CD4-positive, alpha-beta memory T cell (primary cell): Measurements from ENCODE around the gene CYTH4. TPM values are rescaled to one million over a fixed set of nuclear protein-coding genes. Genes with fewer than 3 reads are reported as not detected.
"Not testable (repeated sequence)": the region's sequence is repeated elsewhere in the genome, so short reads cannot be mapped to it uniquely, and the experiment has no call there.

Experiments
- CTCF ChIA-PET: fragments of 350-600 bp; sonication (Branson Sonifier 250); formaldehyde crosslinking; loops from one replicate; lab custom pipeline; 2021; ENCODE audit warnings: inconsistent platforms; ENCODE audit not compliant: partially characterized antibody; lab: Charles Lee
- POLR2A ChIA-PET: fragments of 350-600 bp; sonication (Branson Sonifier 250); formaldehyde crosslinking; loops from one replicate; lab custom pipeline; 2021; ENCODE audit not compliant: partially characterized antibody; lab: Charles Lee
- DNase-seq, 5 donors: peaks; one replicate each; pipeline versions ENCODE4 v3.0.0 to v3.0.0-alpha.2; 2020 to 2022; ENCODE audit warnings: mixed read lengths in 1 of 5
- H3K27ac ChIP-seq: one replicate; pipeline ENCODE4 v1.7.0; 2013; ENCODE audit warnings: low read depth, low read length
- H3K27me3 ChIP-seq: 2 replicates; pipeline ENCODE4 v1.7.0; 2013; ENCODE audit warnings: mild to moderate bottlenecking, low read length, moderate library complexity; ENCODE audit not compliant: insufficient read depth
- H3K36me3 ChIP-seq: 2 replicates; pipeline ENCODE4 v1.7.0; 2013; ENCODE audit warnings: mild to moderate bottlenecking, low read length, moderate library complexity; ENCODE audit not compliant: insufficient read depth
- H3K4me1 ChIP-seq: 2 replicates; pipeline ENCODE4 v1.7.0; 2013; ENCODE audit warnings: mild to moderate bottlenecking, low read length, moderate library complexity; ENCODE audit not compliant: insufficient read depth
- H3K4me3 ChIP-seq, 2 donors: one replicate each; pipeline ENCODE4 v1.7.0; 2013; ENCODE audit warnings: low read length in 2 of 2, mild to moderate bottlenecking in 1 of 2
- H3K9me3 ChIP-seq, 2 donors: one replicate each; pipeline ENCODE4 v1.7.0; 2013; ENCODE audit warnings: low read length in 2 of 2, control low read depth in 1 of 2; ENCODE audit not compliant: control insufficient read depth in 1 of 2
- H3K27ac Mint-ChIP-seq, 7 donors: one replicate each; pipeline ENCODE4 v1.8.0; 2020 to 2021; ENCODE audit warnings: mixed read lengths in 7 of 7, mild to moderate bottlenecking in 6 of 7, inconsistent platforms in 3 of 7, moderate library complexity in 3 of 7
- H3K27me3 Mint-ChIP-seq, 2 donors: one replicate each; pipeline ENCODE4 v1.8.0; 2020 to 2021; ENCODE audit warnings: mixed read lengths in 2 of 2
- H3K36me3 Mint-ChIP-seq, 2 donors: one replicate each; pipeline ENCODE4 v1.8.0; 2020 to 2021; ENCODE audit warnings: mixed read lengths in 2 of 2, inconsistent platforms in 1 of 2, mild to moderate bottlenecking in 1 of 2
- H3K4me1 Mint-ChIP-seq, 4 donors: one replicate each; pipeline ENCODE4 v1.8.0; 2020 to 2021; ENCODE audit warnings: mixed read lengths in 4 of 4, mild to moderate bottlenecking in 1 of 4
- H3K4me3 Mint-ChIP-seq, 8 donors: one replicate each; pipeline ENCODE4 v1.8.0; 2020 to 2021; ENCODE audit warnings: mixed read lengths in 8 of 8, mild to moderate bottlenecking in 7 of 8, moderate library complexity in 6 of 8, inconsistent platforms in 3 of 8
- H3K9me3 Mint-ChIP-seq, 8 donors: one replicate each; pipeline ENCODE4 v1.8.0; 2020 to 2021; ENCODE audit warnings: mixed read lengths in 8 of 8, mild to moderate bottlenecking in 5 of 8, inconsistent platforms in 3 of 8, moderate library complexity in 1 of 8
- intact Hi-C: fragments of 100-400 bp; cut with micrococcal nuclease; formaldehyde crosslinking; loops from one replicate; pipeline ENCODE4 v1.15.1; 2023
- polyA plus RNA-seq, 2 donors: library from polyadenylated mRNA; unstranded; fragments of 300-500 nt; fragmentation: Illumina TruSeq; gene quantifications; one replicate each; pipeline ENCODE4 v1.2.3, GENCODE V29; 2021
- total RNA-seq, 2 experiments: library from RNA; stranded (reverse); gene quantifications; one replicate each; pipeline ENCODE4 v1.2.3, GENCODE V29; 2021

CYTH4 gene
- total and polyA plus RNA-seq, 4 experiments from 2014 or later: 39.4 to 177 (median 113) TPM

DNA sequence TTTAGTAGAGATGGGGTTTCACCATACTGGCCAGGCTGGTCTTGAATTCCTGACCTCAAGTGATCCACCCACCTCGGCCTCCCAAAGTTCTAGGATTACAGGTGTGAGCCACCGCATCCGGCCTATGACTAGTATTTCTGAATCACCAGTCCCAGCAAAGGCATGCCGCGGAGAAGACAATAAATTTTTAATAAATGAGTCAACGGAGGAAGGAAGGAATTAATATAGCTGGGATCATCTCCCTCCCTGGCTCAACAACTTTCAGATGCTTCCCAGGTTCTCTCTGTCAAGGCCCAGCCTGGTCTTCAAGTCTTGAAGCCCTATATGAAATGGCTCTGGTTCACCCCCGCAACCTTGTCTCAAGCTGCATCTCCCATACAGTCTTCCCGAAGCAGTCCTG is 45.7 kb downstream of the CYTH4 start:
- H3K36me3 ChIP-seq: no peaks in the 10 kb centered on the region
- H3K27ac ChIP-seq: no peak overlapping the region
- ChIA-PET CTCF (no interaction called here), POLR2A (no interaction called here)
- DNase-seq: no peak
- peaks cover 0 to 5% (median under 1%) of the 10 kb centered on the region in 4 donors for H3K4me1 Mint-ChIP-seq
- H3K27me3 ChIP-seq: peaks cover 12% of the 10 kb centered on the region
- no peaks in the 10 kb centered on the region for H3K36me3 Mint-ChIP-seq
- intact Hi-C loops: no loop called here
- peaks cover 34 to 48% of the 10 kb centered on the region in 2 donors for H3K27me3 Mint-ChIP-seq
- H3K27ac Mint-ChIP-seq: no peak overlapping the region
- no peak overlapping the region for H3K4me3 Mint-ChIP-seq
- H3K9me3 Mint-ChIP-seq: peaks cover 0 to 3% (median 0%) of the 10 kb centered on the region in 8 donors
- no peaks in the 10 kb centered on the region for H3K4me1 ChIP-seq
- H3K9me3 ChIP-seq: no peaks in the 10 kb centered on the region
- no peak overlapping the region for H3K4me3 ChIP-seq

DNA sequence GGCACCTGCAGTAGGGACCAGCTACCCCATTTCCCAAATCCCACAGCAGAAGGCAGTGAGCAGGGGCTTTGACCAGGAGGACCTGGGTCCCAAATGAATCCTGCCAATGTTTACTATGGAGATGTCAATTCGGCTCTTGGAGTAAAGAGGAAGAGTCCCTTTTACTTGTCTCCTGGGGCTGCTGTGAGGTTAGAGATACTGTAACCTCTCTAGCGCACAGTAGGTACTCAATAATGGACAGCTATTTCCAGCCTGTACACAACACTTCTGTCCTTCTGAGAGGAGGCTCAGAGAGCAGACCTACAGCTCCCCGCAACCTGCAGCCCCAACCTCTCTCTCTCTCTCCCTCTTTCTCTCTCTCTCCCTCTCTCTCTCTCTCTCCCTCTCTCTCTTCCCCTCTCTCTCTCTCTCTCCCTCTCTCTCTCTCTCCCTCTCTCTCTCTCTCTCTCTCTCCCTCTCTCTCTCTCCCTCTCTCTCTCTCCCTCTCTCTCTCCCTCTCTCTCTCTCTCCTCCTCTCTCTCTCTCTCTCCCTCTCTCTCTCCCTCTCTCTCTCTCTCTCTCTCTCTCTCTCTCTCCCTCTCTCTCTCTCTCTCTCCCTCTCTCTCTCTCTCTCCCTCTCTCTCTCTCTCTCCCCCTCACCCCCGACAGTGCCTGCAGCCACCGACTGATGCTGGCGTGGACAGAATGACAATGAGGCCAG is 46.4 kb downstream of the CYTH4 start:
- CTCF ChIA-PET, intact Hi-C loops, H3K27ac ChIP-seq, DNase-seq, H3K9me3 ChIP-seq, H3K36me3 Mint-ChIP-seq, H3K9me3 Mint-ChIP-seq, H3K4me1 ChIP-seq, H3K36me3 ChIP-seq, H3K4me1 Mint-ChIP-seq, H3K4me3 ChIP-seq, POLR2A ChIA-PET, H3K4me3 Mint-ChIP-seq, H3K27ac Mint-ChIP-seq: not testable (repeated sequence)
- H3K27me3 Mint-ChIP-seq: peaks cover 34 to 46% of the 10 kb centered on the region in 2 donors
- H3K27me3 ChIP-seq: peaks cover 10% of the 10 kb centered on the region

DNA sequence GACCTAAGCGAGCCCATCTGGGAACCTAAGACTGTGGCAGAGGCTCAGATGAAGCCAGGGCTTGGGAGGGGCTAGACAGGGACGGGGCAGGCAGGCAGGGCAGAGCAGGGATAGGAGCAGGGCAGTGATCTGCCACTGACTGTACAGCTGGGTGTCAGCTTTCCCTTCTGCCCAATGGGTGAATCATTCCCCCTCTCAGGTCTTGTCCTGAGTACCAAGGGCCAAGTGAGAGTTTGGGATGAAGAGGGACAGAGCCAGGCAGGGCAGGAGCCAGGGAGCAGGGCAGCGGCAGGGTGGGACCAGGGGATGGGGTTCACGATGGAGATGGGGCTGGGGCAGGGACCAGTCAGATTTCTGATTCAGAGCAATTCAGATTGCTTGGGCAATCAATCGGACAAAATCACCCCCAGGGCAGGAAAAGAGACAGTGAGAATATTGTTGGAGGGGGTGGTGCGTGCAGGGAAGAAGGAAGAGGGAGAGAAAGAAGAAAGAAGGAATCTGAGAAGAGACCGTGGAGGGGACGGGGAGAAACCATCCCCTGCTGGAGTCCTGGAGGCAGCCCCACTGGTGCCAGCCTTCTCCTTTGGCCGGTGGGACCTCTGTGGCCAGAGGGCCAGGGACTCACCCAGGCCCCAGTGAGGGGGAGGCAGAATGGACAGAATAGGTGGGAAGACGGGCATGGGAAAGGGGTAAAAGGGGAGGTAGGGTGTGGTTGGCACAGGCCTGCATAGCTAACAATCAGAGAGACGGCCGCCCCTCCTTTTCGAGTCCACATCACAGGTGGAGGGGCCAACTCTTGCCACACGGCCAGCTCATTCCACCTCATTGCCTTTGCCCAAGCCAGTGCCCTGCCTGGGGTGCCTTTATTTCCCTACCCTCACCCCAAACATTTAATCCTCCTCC is 47.2 kb downstream of the CYTH4 start:
- no peak overlapping the region for H3K27ac ChIP-seq
- no peaks in the 10 kb centered on the region for H3K9me3 ChIP-seq
- CTCF ChIA-PET: no interaction called here
- H3K36me3 Mint-ChIP-seq: no peaks in the 10 kb centered on the region
- intact Hi-C loops: loop anchor here (10.0 kb wide), 1 partner anchor 55 kb away; no protein-coding TSS in a partner anchor
- H3K36me3 ChIP-seq: no peaks in the 10 kb centered on the region
- no peak for DNase-seq
- H3K9me3 Mint-ChIP-seq: peaks cover 0 to 3% (median 0%) of the 10 kb centered on the region in 8 donors
- H3K4me1 Mint-ChIP-seq: peaks cover 1 to 7% (median 4%) of the 10 kb centered on the region in 4 donors
- POLR2A ChIA-PET: no interaction called here
- H3K27ac Mint-ChIP-seq: peak overlapping the region in 1 of 7 donors; percentile 50
- peaks cover 10% of the 10 kb centered on the region for H3K27me3 ChIP-seq
- H3K4me1 ChIP-seq: peaks cover 6% of the 10 kb centered on the region
- H3K27me3 Mint-ChIP-seq: peaks cover 35 to 43% of the 10 kb centered on the region in 2 donors
- H3K4me3 Mint-ChIP-seq: no peak overlapping the region
- no peak overlapping the region for H3K4me3 ChIP-seq

DNA sequence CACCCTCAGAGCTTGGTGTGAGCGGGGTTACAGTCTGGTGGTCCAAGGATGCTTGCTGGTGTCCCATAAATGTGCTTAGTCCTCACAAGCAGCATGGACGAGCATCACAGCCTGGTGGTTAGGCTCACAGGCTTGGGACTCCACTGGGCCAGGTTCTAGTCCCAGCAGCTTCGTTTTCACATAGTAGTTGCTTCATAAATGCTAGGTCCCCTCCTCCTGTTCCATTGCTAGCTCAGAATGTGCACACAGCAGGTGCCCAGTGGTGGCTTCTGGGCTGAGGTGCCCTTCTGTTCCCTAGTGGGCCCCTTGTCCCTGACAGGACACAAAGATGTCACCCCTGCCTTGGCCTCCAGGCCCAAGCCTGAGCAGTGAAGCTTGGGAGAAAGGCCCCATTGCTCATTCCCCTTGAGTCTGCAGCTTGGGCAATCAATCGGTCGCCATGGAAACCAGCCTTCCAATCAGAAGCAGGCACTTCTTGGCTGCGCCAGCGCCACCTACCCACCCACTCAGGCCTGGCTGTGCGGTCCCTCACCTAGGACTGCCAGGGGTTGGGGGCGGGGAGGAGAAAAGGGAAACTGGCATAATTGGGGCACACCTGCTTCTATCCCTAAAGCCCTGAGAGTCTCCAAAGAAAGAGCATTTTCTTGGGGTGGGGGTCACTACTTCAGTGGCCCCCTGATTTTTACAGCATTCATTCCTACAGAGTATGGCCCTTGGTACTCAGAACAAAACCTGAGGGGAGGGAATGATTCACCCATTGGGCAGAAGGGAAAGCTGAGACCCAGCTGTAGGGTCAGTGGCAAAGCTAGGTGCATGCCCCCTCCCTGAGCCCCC is 48.1 kb downstream of the CYTH4 start:
- DNase-seq: peak in 3 of 5 donors; percentile 25 to 58 (median 28)
- ChIA-PET POLR2A (no interaction called here), CTCF (no interaction called here)
- no peak overlapping the region for H3K4me3 ChIP-seq
- Mint-ChIP-seq H3K36me3 (no peaks in the 10 kb centered on the region), H3K27ac (peak overlapping the region in 2 of 7 donors; percentile 46 to 50), H3K4me3 (no peak overlapping the region), H3K4me1 (peaks cover 3 to 15% (median 5%) of the 10 kb centered on the region in 4 donors), H3K9me3 (peaks cover 0 to 3% (median 0%) of the 10 kb centered on the region in 8 donors), H3K27me3 (peaks cover 37 to 48% of the 10 kb centered on the region in 2 donors)
- H3K4me1 ChIP-seq: peaks cover 11% of the 10 kb centered on the region
- H3K27me3 ChIP-seq: peaks cover 17% of the 10 kb centered on the region
- no peak overlapping the region for H3K27ac ChIP-seq
- intact Hi-C loops: loop anchor here (10.0 kb wide), 1 partner anchor 54 kb away; no protein-coding TSS in a partner anchor
- H3K9me3 ChIP-seq: no peaks in the 10 kb centered on the region
- H3K36me3 ChIP-seq: no peaks in the 10 kb centered on the region

- Histone ChIP-seq H3K27ac (no peak overlapping the region), H3K4me1 (peaks cover 11% of the 10 kb centered on the region), H3K9me3 (no peaks in the 10 kb centered on the region), H3K4me3 (no peak overlapping the region), H3K27me3 (peaks cover 18% of the 10 kb centered on the region), H3K36me3 (no peaks in the 10 kb centered on the region)
- Mint-ChIP-seq H3K4me1 (peaks cover 3 to 16% (median 5%) of the 10 kb centered on the region in 4 donors), H3K27ac (no peak overlapping the region), H3K27me3 (peaks cover 37 to 49% of the 10 kb centered on the region in 2 donors), H3K4me3 (no peak overlapping the region), H3K36me3 (no peaks in the 10 kb centered on the region), H3K9me3 (peaks cover 0 to 3% (median 0%) of the 10 kb centered on the region in 8 donors)
- intact Hi-C loops: loop anchor here (10.0 kb wide), 1 partner anchor 54 kb away; no protein-coding TSS in a partner anchor
- ChIA-PET POLR2A (no interaction called here), CTCF (no interaction called here)
- DNase-seq: no peak
These were observed 48.7 kb downstream of the CYTH4 start for GRCh38 chr22:37331034-37331428.

DNA sequence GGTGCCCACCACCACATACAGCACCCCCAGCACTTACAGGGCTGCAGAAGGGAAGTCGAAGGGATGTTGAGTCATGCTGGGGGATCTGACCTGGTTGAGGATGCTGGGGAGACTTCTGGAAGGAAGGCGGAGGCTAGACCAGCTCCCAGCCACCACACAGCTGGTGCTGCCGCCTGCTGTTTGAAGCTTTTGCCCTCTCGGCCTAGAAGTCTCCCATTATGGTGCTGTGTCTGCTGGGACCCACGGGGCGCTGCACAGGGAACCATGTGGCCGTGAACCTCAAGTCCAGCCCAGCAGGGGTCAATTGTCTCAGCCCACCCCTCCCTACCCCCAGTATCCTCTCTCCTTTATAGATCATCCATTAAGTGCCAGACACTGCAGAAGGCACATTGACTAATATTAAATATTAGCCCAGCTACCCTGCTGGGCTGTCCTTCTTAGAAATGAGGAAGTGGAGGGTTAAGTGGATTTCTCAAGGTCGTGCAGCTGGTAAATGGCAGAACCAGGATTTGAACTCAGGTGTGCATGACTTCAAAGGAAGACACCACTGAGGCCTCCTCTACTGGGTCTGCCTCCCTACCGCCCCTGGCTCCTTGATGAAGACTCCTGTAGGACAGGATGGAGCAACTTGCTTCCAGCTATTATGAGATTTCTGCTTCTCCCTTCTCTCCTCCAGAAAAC is 49.7 kb downstream of the CYTH4 start:
- H3K27ac ChIP-seq: no peak overlapping the region
- DNase-seq: no peak
- no peaks in the 10 kb centered on the region for H3K9me3 ChIP-seq
- Mint-ChIP-seq H3K27ac (no peak overlapping the region), H3K4me1 (peaks cover 3 to 16% (median 5%) of the 10 kb centered on the region in 4 donors), H3K9me3 (no peaks in the 10 kb centered on the region), H3K4me3 (no peak overlapping the region), H3K36me3 (no peaks in the 10 kb centered on the region), H3K27me3 (peaks cover 30 to 51% of the 10 kb centered on the region in 2 donors)
- H3K36me3 ChIP-seq: no peaks in the 10 kb centered on the region
- CTCF ChIA-PET: interaction anchor here (1.0 to 2.5 kb wide), 2 partner anchors 14 to 97 kb away, joined by 3 to 7 read pairs; no protein-coding TSS in a partner anchor
- H3K27me3 ChIP-seq: peaks cover 18% of the 10 kb centered on the region
- POLR2A ChIA-PET: no interaction called here
- H3K4me1 ChIP-seq: peaks cover 11% of the 10 kb centered on the region
- no peak overlapping the region for H3K4me3 ChIP-seq
- intact Hi-C loops: loop anchor here (10.0 kb wide), 1 partner anchor 53 kb away; no protein-coding TSS in a partner anchor
